Loucy (cell line): Measurements from ENCODE around the gene ARFRP1.

Experiments used
- H2AFZ ChIP-seq: fragments of 200-600 bp; sonication (generic); 2 replicates; pipeline ENCODE4 v1.6.0; 2016; ENCODE audit warnings: antibody characterized with exemption, mild to moderate bottlenecking, low read length, moderate library complexity
- H3F3A ChIP-seq: fragments of 200-600 bp; 2 replicates; pipeline ENCODE4 v1.6.0; 2016; ENCODE audit warnings: antibody characterized with exemption, low read depth, mild to moderate bottlenecking
- H3K27me3 ChIP-seq: fragments of 200-600 bp; sonication (generic); 2 replicates; pipeline ENCODE4 v1.6.1; 2014; ENCODE audit warnings: low read length, mild to moderate bottlenecking; ENCODE audit not compliant: insufficient read depth, poor library complexity, severe bottlenecking
- H3K36me3 ChIP-seq: fragments of 200-600 bp; sonication (generic); 2 replicates; pipeline ENCODE4 v1.6.1; 2016; ENCODE audit warnings: low read length; ENCODE audit not compliant: insufficient read depth
- H3K4me1 ChIP-seq: fragments of 200-600 bp; sonication (generic); 2 replicates; pipeline ENCODE4 v1.5.1; 2014; ENCODE audit warnings: low read length, mild to moderate bottlenecking; ENCODE audit not compliant: insufficient read depth, poor library complexity, severe bottlenecking
- H3K4me2 ChIP-seq: fragments of 200-600 bp; sonication (generic); 2 replicates; pipeline ENCODE4 v1.6.0; 2014; ENCODE audit warnings: antibody characterized with exemption, low read length, low read depth, mild to moderate bottlenecking; ENCODE audit not compliant: poor library complexity, severe bottlenecking
- H3K4me3 ChIP-seq: fragments of 200-600 bp; sonication (generic); 2 replicates; pipeline ENCODE4 v1.5.1; 2014; ENCODE audit warnings: low read length, mild to moderate bottlenecking, mixed read lengths; ENCODE audit not compliant: poor library complexity, severe bottlenecking
- H3K79me2 ChIP-seq: fragments of 200-600 bp; sonication (generic); 2 replicates; pipeline ENCODE4 v1.6.1; 2014; ENCODE audit warnings: low read length; ENCODE audit not compliant: insufficient read depth
- H3K9ac ChIP-seq: fragments of 200-600 bp; sonication (generic); 2 replicates; pipeline ENCODE4 v1.6.0; 2014; ENCODE audit warnings: mild to moderate bottlenecking, low read depth, low read length, moderate library complexity; ENCODE audit not compliant: poor library complexity, severe bottlenecking
- H3K9me2 ChIP-seq: fragments of 200-600 bp; sonication (generic); replicated peaks from 2 replicates; pipeline ENCODE4 v1.6.1; 2016; ENCODE audit warnings: low read depth, low read length, mixed read lengths
- H3K9me3 ChIP-seq: fragments of 200-600 bp; sonication (generic); 2 replicates; pipeline ENCODE4 v1.6.1; 2014; ENCODE audit warnings: mild to moderate bottlenecking, antibody characterized with exemption, low read length, low read depth; ENCODE audit not compliant: insufficient read depth
- H4K20me1 ChIP-seq: fragments of 200-600 bp; sonication (generic); 2 replicates; pipeline ENCODE4 v1.6.0; 2014; ENCODE audit warnings: antibody characterized with exemption, low read length, mild to moderate bottlenecking; ENCODE audit not compliant: insufficient read depth, poor library complexity, severe bottlenecking
- EZH2phosphoT487 ChIP-seq: fragments of 200-600 bp; IDR thresholded peaks from 2 replicates; pipeline ENCODE4 v1.6.1; 2018; ENCODE audit warnings: antibody characterized with exemption, mild to moderate bottlenecking, moderate library complexity, borderline replicate concordance
- TF ChIP-seq, protein P1 (sequence below): fragments of 200-600 bp; sonication (generic); conservative IDR thresholded peaks from 2 replicates; pipeline ENCODE4 v1.5.1; 2014; ENCODE audit warnings: mild to moderate bottlenecking, antibody characterized with exemption, low read length

ARFRP1 gene

DNA sequence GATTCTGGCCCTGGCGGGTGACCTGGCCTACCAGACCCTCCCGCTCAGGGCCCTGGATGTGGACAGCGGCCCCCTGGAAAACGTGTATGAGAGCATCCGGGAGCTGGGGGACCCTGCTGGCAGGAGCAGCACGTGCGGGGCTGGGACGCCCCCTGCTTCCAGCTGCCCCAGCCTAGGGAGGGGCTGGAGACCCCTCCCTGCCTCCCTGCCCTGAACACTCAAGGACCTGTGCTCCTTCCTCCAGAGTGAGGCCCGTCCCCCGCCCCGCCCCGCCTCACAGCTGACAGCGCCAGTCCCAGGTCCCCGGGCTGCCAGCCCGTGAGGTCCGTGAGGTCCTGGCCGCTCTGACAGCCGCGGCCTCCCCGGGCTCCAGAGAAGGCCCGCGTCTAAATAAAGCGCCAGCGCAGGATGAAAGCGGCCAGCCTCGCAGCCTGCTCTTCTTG lies 30.9 kb upstream of the ARFRP1 start:
- Histone ChIP-seq H3K4me3 (peak overlapping the region; percentile 86), H3K79me2 (peaks cover 41% of the 10 kb centered on the region), H3K4me2 (peak overlapping the region; percentile 95), H3K9me3 (no peaks in the 10 kb centered on the region), H4K20me1 (peaks cover 32% of the 10 kb centered on the region), H3F3A (0 out of 2 replicates have a peak, but pooled peaks cover 6% of the 10 kb centered on the region), H3K9me2 (no peaks in the 10 kb centered on the region), H2AFZ (no peak overlapping the region), H3K9ac (peak overlapping the region; percentile 98), H3K27me3 (no peaks in the 10 kb centered on the region), H3K36me3 (peaks cover 28% of the 10 kb centered on the region; the same call in 1 of the 2 replicates), H3K4me1 (peaks cover 38% of the 10 kb centered on the region)
- no peak for TF ChIP-seq EZH2phosphoT487
- TF ChIP-seq, protein P1, sequence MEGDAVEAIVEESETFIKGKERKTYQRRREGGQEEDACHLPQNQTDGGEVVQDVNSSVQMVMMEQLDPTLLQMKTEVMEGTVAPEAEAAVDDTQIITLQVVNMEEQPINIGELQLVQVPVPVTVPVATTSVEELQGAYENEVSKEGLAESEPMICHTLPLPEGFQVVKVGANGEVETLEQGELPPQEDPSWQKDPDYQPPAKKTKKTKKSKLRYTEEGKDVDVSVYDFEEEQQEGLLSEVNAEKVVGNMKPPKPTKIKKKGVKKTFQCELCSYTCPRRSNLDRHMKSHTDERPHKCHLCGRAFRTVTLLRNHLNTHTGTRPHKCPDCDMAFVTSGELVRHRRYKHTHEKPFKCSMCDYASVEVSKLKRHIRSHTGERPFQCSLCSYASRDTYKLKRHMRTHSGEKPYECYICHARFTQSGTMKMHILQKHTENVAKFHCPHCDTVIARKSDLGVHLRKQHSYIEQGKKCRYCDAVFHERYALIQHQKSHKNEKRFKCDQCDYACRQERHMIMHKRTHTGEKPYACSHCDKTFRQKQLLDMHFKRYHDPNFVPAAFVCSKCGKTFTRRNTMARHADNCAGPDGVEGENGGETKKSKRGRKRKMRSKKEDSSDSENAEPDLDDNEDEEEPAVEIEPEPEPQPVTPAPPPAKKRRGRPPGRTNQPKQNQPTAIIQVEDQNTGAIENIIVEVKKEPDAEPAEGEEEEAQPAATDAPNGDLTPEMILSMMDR, result no peak

DNA sequence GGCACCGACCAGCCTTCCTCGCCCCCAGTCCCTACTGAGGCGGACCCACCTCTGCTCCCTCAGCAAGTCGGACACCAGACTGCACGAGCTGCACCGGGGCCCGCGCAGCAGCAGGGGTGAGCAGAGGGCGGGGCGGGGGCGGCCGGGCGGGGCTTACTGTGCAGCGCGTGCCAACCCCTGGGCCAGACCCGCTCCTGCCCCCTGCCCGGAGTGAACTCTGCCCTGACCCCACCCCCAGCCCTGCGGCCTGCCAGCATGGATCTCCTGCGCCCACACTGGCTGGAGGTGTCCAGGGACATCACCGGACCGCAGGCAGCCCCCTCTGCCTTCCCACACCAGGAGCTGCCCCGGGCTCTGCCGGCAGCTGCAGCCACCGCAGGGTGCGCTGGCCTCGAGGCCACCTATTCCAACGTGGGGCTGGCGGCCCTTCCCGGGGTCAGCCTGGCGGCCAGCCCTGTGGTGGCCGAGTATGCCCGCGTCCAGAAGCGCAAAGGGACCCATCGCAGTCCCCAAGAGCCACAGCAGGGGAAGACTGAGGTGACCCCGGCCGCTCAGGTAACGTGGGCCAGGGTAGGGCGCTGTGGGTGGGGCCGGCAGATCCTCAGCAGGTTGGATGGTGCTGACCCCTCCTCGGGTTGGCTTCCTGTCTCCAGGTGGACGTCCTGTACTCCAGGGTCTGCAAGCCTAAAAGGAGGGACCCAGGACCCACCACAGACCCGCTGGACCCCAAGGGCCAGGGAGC lies 30.3 kb upstream of the ARFRP1 start:
- Histone ChIP-seq H3K4me3 (peak overlapping the region; percentile 86), H3K79me2 (peaks cover 47% of the 10 kb centered on the region), H3K9ac (peak overlapping the region; percentile 98), H3F3A (0 out of 2 replicates have a peak, but pooled peaks cover under 1% of the 10 kb centered on the region), H2AFZ (no peak overlapping the region), H3K9me2 (no peaks in the 10 kb centered on the region), H3K4me1 (peaks cover 38% of the 10 kb centered on the region), H4K20me1 (peaks cover 32% of the 10 kb centered on the region), H3K4me2 (peak overlapping the region; percentile 95), H3K36me3 (peaks cover 28% of the 10 kb centered on the region; the same call in 1 of the 2 replicates), H3K27me3 (no peaks in the 10 kb centered on the region), H3K9me3 (no peaks in the 10 kb centered on the region)
- TF ChIP-seq, protein P1, result no peak
- TF ChIP-seq EZH2phosphoT487, result no peak

DNA sequence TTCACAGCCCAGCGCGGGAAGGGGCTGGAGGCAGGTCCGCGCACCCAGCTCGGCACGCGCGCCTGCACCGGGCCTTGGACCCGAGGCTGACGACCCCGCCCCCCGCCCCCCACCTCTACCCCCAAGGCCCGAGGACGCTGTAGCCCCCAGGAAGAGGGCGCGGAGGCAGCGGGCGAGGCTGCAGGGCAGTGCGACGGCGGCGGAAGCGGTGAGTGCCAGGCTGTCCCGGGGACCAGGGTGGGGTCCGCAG lies 29.8 kb upstream of the ARFRP1 start:
- H3K4me3 ChIP-seq, result peak overlapping the region; percentile 86

More for the DNA sequence above, 29.8 kb upstream of the ARFRP1 start:
- peaks cover 51% of the 10 kb centered on the region for H3K79me2 ChIP-seq
- no peak overlapping the region for H2AFZ ChIP-seq
- peak overlapping the region; percentile 95 for H3K4me2 ChIP-seq
- no peaks in the 10 kb centered on the region for H3K9me3 ChIP-seq
- no peaks in the 10 kb centered on the region for H3F3A ChIP-seq
- no peak for TF ChIP-seq EZH2phosphoT487
- TF ChIP-seq, protein P1, result no peak
- peak overlapping the region; percentile 98 for H3K9ac ChIP-seq
- peaks cover 38% of the 10 kb centered on the region for H3K4me1 ChIP-seq
- peaks cover 32% of the 10 kb centered on the region for H4K20me1 ChIP-seq
- H3K27me3 ChIP-seq, result no peaks in the 10 kb centered on the region
- H3K36me3 ChIP-seq, result peaks cover 27% of the 10 kb centered on the region; the same call in 1 of the 2 replicates
- H3K9me2 ChIP-seq, result no peaks in the 10 kb centered on the region
